A673 (cell line): Measurements from ENCODE around the gene GLYR1. TPM values are rescaled to one million over a fixed set of nuclear protein-coding genes. Genes with fewer than 3 reads are reported as not detected.

Source experiments
- BruUV-seq: library from RNA; stranded (reverse); fragments of 400-500 nt; replicated peaks from 2 replicates; lab custom pipeline; 2021; lab: Mats Ljungman, UMichigan
- CTCF ChIA-PET: fragments of 300-600 bp; sonication (Branson Sonifier 250); formaldehyde crosslinking; loops from one replicate; lab custom pipeline; 2022; ENCODE audit warnings: antibody characterized with exemption; lab: Charles Lee
- POLR2A ChIA-PET: fragments of 300-600 bp; sonication (Branson Sonifier 250); formaldehyde crosslinking; loops from one replicate; lab custom pipeline; 2022; ENCODE audit warnings: antibody characterized with exemption; ENCODE audit not compliant: low non-redundant PET; lab: Charles Lee
- DNase-seq: peaks from one replicate; pipeline ENCODE4 v3.0.0-alpha.2; 2015; ENCODE audit warnings: low spot score
- H3K27ac ChIP-seq: fragments of 200-600 bp; sonication (generic); 2 replicates; pipeline ENCODE4 v1.5.1; 2016; ENCODE audit warnings: mixed run types, low read depth, mild to moderate bottlenecking, mixed read lengths, antibody characterized with exemption, low read length; ENCODE audit not compliant: poor library complexity, severe bottlenecking
- H3K27me3 ChIP-seq: fragments of 200-600 bp; sonication (generic); replicated peaks from 2 replicates; pipeline ENCODE4 v1.6.1; 2017; ENCODE audit warnings: mixed run types, low read depth, mild to moderate bottlenecking, mixed read lengths, antibody characterized with exemption, low read length; ENCODE audit not compliant: insufficient read depth, poor library complexity
- H3K36me3 ChIP-seq: fragments of 200-600 bp; sonication (generic); 2 replicates; pipeline ENCODE4 v1.6.1; 2016; ENCODE audit warnings: mixed run types, mild to moderate bottlenecking, mixed read lengths, antibody characterized with exemption, low read length; ENCODE audit not compliant: insufficient read depth, poor library complexity, severe bottlenecking
- H3K4me1 ChIP-seq: fragments of 200-600 bp; sonication (generic); 2 replicates; pipeline ENCODE4 v1.6.1; 2017; ENCODE audit warnings: mixed run types, mild to moderate bottlenecking, mixed read lengths, antibody characterized with exemption, low read length; ENCODE audit not compliant: insufficient read depth, poor library complexity, severe bottlenecking
- H3K4me3 ChIP-seq: fragments of 200-600 bp; sonication (generic); 2 replicates; pipeline ENCODE4 v1.5.1; 2016; ENCODE audit warnings: low read depth, mixed run types, mild to moderate bottlenecking, mixed read lengths, low read length; ENCODE audit not compliant: poor library complexity, severe bottlenecking
- H3K9me3 ChIP-seq: fragments of 200-600 bp; sonication (generic); 2 replicates; pipeline ENCODE4 v1.6.1; 2016; ENCODE audit warnings: mixed run types, low read depth, mild to moderate bottlenecking, mixed read lengths, antibody characterized with exemption, low read length; ENCODE audit not compliant: poor library complexity, severe bottlenecking
- EZH2 ChIP-seq: fragments of 200-600 bp; sonication (generic); IDR thresholded peaks from 2 replicates; pipeline ENCODE4 v1.6.1; 2017; ENCODE audit warnings: borderline replicate concordance, low read depth, mild to moderate bottlenecking, mixed read lengths, antibody characterized with exemption, low read length; ENCODE audit not compliant: poor library complexity, severe bottlenecking
- intact Hi-C: fragments of 100-400 bp; cut with micrococcal nuclease; formaldehyde crosslinking; loops from one replicate; pipeline ENCODE4 v1.10.0; 2022; ENCODE audit not compliant: unreplicated experiment
- total RNA-seq: library from RNA; stranded (reverse); gene quantifications from 2 replicates; pipeline ENCODE4 v1.2.3, GENCODE V29; 2021
- TF ChIP-seq, protein P1 (sequence below): fragments of 300-800, 200-600 bp; sonication (generic); conservative IDR thresholded peaks from 2 replicates; pipeline ENCODE4 v1.5.1; 2017; ENCODE audit warnings: low read depth, mild to moderate bottlenecking, antibody characterized with exemption, low read length, moderate library complexity, mixed read lengths

Gene GLYR1
- total RNA-seq, 1 experiment from 2014 or later: 128 TPM

DNA sequence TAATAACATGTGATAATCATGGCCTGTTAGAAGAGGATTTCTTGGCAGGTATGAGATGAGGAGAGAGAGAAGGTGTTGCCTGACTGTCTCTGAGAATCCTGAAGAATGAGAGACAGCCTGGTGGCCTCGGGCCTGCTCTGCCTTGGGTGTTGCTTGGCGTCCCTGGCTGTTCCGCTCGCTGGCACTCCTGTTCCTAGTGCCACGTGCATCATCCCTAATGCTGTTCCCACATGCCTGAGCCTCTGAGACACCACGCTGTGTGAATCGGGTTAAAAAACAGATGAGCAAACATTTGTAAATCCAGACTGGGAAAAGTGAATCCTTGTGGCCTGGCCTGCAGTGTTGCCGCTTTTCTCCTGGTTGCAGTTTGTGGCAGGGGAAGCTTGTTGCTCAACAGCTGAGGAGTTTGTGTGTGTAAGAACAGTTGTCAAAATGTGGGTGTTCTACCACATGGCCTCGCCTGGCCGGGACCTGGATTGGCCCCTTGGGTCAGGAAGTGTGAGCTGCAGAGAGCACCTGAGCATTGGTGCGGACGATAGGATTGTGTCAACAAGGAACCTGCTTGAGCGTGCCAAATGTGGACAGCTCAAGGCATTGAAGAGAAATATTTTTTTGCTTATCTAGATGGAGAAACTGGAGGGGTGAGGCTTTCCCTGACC is 22.2 kb upstream of the GLYR1 start:
- no peak for DNase-seq
- intact Hi-C loops: no loop called here
- no peak overlapping the region for H3K27ac ChIP-seq
- H3K27me3 ChIP-seq: no peaks in the 10 kb centered on the region
- no peaks in the 10 kb centered on the region for H3K4me1 ChIP-seq
- ChIA-PET POLR2A (no interaction called here), CTCF (interaction anchor here (0.8 kb wide), 1 partner anchor 1695 kb away, joined by 3 read pairs; no protein-coding TSS in a partner anchor)
- peaks cover 15% of the 10 kb centered on the region for H3K36me3 ChIP-seq
- no TSS peak for BruUV-seq
- no peaks in the 10 kb centered on the region for H3K9me3 ChIP-seq
- no peak overlapping the region for H3K4me3 ChIP-seq
- TF ChIP-seq, protein P1, sequence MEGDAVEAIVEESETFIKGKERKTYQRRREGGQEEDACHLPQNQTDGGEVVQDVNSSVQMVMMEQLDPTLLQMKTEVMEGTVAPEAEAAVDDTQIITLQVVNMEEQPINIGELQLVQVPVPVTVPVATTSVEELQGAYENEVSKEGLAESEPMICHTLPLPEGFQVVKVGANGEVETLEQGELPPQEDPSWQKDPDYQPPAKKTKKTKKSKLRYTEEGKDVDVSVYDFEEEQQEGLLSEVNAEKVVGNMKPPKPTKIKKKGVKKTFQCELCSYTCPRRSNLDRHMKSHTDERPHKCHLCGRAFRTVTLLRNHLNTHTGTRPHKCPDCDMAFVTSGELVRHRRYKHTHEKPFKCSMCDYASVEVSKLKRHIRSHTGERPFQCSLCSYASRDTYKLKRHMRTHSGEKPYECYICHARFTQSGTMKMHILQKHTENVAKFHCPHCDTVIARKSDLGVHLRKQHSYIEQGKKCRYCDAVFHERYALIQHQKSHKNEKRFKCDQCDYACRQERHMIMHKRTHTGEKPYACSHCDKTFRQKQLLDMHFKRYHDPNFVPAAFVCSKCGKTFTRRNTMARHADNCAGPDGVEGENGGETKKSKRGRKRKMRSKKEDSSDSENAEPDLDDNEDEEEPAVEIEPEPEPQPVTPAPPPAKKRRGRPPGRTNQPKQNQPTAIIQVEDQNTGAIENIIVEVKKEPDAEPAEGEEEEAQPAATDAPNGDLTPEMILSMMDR: no peak
- TF ChIP-seq EZH2: no peak

DNA sequence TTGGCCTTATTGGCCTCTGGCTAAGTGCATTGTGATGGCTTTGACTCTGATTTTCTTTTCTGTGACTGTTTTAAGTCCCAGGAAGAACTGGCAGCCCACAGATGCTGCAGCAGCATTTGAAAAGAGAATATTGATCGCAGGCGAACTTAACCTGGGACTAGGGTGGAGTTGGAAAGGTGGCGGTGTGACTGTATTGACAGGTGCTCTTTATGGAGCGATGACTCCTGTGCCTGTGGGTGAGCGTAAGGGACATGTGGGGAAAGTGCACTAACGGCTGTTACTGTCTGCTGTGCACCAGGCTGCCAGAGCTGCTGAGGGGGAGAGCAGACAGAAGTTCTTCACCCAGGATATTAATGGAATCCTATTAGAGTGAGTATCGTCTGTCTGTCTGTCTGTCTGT is 21.4 kb upstream of the GLYR1 start:
- intact Hi-C loops: no loop called here

DNA sequence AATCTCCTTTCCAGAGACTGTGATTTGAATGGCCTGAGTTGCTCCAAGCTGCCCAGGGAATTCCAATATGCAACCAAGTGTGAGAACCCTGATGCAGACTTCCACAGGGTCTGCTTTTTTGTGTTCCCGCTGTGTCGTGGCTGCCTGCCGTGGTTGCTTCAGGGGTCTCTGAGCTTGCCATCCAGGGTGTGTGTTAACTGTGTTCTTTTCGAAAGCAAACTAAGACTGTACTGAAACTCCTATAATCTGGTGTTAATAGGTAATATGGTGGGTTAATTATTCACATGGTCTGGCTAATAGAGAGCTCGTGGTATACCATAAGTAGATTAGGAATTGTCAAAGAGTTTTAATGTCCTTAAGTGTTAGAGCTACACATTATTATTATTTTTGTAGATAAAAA is 20.9 kb upstream of the GLYR1 start:
- POLR2A ChIA-PET: no interaction called here
- TF ChIP-seq, protein P1: no peak
- no peak for TF ChIP-seq EZH2
- CTCF ChIA-PET: no interaction called here

More for the DNA sequence above, 21.4 kb upstream of the GLYR1 start:
- Histone ChIP-seq H3K4me1 (no peaks in the 10 kb centered on the region), H3K27me3 (no peaks in the 10 kb centered on the region), H3K36me3 (peaks cover 13% of the 10 kb centered on the region), H3K9me3 (no peaks in the 10 kb centered on the region), H3K27ac (no peak overlapping the region), H3K4me3 (no peak overlapping the region)
- POLR2A ChIA-PET: no interaction called here
- BruUV-seq: no TSS peak
- CTCF ChIA-PET: no interaction called here
- no peak for TF ChIP-seq EZH2
- TF ChIP-seq, protein P1: no peak
- DNase-seq: no peak

More for the DNA sequence above, 20.9 kb upstream of the GLYR1 start:
- no peak overlapping the region for H3K27ac ChIP-seq
- H3K9me3 ChIP-seq: no peaks in the 10 kb centered on the region
- no peaks in the 10 kb centered on the region for H3K27me3 ChIP-seq
- peaks cover 16% of the 10 kb centered on the region for H3K36me3 ChIP-seq
- H3K4me1 ChIP-seq: no peaks in the 10 kb centered on the region
- H3K4me3 ChIP-seq: no peak overlapping the region
- intact Hi-C loops: no loop called here
- DNase-seq: no peak
- no TSS peak for BruUV-seq
